NCI-H2107 (cell line): ENCODE measurements around the gene EIF3M.
"Not testable (repeated sequence)": the region's sequence is repeated elsewhere in the genome, so short reads cannot be mapped to it uniquely, and the experiment has no call there.

Experiments used
- DNase-seq: peaks from one replicate; lab custom pipeline; 2025; lab: John Stamatoyannopoulos, UW

EIF3M gene

DNA sequence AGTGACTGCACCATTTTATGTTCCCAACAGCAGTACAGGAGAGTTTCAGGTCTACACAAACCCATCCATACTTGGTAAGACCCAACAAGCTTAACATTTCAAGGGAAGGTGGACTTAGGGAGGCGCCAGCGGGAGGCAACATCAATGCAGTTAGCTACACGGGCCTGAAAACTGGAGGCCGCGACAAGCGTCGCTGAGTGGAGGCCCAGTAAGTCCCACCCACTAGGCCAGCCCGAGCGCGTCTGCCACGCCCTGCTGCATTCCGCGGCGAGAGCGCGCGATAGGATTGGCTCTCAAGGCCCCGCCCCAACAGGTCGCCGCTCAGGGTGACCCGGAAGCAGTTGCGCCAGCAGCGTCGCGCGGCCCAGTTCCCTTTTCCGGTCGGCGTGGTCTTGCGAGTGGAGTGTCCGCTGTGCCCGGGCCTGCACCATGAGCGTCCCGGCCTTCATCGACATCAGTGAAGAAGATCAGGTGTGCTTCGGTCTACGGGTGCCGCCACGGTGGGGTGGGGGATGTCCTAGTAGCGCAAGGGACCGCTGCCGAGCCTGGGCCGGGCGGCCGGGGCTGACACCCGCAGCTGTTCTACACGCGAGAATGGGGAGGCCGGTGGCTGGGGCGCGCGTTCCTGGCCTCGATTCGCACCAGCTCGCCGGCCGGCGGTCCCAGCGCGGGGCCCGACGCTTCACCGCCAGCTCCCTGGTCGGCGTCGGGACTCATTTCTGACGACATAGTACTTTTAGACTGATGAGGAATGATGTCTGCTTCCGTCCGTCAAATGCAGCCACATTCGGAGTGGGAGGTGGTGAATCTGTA is at the start of gene EIF3M:
TSS of gene EIF3M (plus strand) at position 373 of the 813 bp plus-strand sequence. CDS start at position 430, 57 bp downstream.
- peak; percentile 89 for DNase-seq

DNA sequence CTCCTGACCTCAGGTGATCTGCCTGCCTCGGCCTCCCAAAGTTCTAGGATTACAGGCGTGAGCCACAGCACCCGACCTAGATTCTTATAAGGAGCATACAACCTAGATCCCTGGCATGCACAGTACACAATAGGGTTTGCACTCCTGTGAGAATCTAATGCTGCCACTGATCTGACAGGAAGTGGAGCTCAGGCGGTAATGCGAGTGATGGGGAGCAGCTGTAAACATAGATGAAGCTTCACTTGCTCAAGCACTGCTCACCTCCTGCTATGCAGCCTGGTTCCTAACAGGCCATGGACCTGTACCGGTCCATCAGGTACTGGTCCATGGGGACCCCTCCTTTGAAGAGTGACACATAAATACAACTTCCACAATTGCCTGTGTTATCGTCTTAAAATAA is 44.8 kb upstream of the EIF3M start:
- no peak for DNase-seq

DNA sequence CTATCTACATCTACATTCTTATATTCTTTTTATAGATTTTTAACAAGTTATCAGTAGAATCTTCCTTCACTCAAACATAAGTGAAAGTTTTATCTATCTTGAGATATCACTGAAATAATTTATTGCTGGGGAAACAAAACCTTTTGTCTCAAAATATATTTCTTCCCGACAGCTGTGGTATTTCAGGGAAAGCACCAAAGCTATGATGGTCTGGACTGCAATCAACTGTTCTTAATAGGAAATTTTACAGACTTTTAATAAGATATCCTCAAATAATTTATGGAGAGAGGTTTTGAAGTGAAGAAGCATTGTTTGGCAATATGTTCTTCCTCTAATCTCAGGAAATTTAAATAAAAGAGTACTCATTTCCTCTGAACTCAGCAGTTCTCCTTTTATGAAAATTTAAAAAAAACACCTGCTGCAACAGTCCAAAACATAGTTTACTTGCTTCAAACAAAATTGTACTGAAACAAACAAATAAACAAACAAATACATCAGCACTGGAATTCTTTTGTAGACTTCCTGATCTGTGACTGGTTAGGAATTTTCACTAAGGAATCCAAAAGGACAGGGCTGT is 33.9 kb upstream of the EIF3M start:
- no peak for DNase-seq

DNA sequence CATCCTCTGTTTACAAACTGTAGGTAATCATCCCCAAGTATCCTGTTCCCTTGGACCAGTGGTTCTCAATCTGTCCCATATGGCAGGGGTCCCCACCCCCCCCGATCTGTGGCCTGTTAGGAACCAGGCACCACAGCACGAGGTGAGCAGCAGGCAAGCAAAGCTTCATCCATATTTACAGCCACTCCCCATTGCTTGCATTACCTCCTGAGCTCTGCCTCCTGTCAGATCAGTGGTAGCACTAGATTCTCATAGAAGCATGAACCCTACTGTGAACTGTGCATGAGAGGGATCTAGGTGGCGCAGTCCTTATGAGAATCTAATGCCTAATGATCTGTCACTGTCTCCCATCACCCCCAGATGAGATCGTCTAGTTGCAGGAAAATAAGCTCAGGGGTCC is 33.4 kb upstream of the EIF3M start:
- DNase-seq: no peak

DNA sequence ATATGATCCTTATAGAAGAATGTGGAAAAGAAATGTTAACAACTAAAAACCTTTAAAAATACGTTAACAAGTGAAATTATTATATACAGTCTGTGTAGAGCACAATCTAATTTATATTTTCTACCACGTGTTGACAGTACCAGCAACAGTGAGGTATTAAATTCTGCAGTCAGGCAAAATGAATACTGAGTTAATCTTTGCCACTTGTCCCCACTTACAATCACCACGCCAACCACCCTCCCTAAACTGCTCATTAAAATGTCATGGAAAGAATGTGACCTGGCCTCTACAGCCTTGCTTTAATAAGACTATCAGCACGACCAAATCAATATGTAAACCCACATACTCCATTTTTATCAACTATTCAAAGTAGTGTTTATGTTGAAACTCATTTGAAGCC is 28.5 kb upstream of the EIF3M start:
- DNase-seq: no peak

DNA sequence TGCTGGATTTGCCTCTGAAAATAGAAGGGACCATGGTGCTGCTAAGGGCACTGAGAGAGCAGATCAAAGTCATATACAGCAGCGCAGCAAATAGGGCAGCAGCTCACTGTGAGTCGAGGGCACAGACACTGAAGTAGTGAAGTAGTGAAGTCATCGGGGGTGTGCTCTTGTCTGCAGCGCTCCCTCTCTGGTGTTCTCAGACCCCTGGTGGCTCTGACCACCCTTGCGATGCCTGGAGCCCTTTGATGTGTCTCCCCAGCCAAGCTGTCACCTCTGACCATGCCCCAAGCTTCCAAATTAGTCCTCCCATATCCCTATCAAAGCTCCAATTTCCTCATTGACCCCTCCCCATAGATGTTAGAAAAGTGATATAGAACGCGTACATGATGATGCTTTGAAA is 27.7 kb upstream of the EIF3M start:
- DNase-seq: no peak

DNA sequence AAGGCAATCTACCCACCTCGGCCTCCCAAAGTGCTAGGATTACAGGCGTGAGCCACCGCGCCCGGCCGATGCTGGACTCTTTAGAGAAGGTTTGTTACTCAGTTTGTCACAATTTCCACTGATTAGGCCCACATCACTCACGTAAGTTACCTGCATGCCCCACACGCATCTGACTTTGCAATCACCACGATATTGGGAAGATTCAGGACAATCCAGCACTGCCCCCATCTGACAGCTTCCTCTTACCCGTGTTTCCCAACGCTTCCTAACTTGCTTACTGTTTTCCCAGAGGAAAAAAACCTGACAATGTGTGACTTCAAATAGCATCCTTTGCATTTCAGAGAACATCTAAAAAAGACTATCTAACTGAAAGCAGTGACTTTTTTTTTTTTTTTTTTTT is 21.8 kb upstream of the EIF3M start:
- DNase-seq: no peak

DNA sequence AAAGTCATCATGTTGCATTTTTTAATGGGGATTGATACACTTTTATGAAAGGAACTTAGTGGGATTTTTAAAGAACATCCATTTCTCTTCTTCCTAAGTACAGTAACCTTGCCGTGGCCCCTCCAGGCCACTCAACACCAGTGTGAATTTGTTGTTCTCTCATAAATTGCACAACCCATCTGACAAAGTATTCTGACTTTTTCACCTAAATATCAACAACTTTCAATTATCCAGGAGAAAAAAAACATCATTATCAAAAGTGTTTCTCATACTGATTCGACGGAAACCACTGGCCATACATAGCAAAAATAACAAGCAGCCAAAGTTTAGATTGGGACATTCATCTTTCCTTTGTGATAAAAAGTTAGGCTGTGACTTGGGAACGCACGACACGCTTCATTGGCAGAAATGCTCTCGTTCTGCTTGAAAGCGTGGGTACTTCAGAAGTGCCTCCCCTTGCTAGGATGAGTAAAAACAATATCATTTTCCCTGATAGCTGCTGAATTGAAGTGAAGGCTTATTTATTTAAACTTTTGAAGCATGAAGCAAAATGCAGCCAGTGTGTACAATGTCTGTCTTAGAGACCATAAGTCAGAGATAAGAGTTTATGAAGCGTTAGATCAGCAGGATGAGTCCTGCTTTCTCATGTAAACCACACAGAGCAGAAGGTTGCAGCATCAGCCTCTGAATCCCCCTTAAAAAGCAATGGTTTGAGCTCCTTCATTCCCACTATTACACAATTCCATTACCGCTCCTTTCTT is 20.6 kb upstream of the EIF3M start:
- no peak for DNase-seq

DNA sequence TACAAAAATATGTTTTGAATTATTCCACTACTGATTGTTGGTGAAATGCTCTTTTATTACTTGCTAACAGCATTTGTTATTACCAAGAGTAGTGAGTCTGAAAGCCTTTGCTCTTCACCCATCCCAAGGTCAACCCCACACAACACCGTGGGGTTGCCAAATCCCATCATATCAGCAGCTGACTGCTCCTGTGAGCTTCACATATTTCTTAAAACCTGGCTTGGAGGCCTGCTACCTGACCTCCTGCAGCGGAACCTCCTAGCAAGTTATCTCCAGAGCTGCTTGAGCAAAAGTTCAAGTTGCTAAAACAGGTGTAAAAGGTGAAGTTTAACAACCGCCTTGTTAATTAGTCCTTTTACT is 20.1 kb upstream of the EIF3M start:
- DNase-seq: no peak

DNA sequence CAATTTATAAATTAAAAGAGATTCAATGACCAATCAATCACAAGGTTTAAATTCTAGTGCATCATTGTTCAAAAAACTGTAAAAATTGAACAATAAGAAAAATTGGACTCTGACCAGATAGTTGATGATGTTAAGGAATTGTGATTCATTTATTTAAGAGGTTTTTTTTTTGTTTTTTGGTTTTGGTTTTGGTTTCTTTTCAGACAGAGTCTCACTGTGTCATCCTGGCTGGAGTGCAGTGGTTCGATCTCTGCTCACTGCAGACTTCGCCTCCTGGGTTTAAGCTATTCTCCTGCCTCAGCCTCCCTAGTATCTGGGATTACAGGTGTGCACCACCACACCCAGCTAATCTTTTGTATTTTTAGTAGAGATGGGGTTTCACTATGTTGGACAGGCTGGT is 17.1 kb upstream of the EIF3M start:
- no peak for DNase-seq

DNA sequence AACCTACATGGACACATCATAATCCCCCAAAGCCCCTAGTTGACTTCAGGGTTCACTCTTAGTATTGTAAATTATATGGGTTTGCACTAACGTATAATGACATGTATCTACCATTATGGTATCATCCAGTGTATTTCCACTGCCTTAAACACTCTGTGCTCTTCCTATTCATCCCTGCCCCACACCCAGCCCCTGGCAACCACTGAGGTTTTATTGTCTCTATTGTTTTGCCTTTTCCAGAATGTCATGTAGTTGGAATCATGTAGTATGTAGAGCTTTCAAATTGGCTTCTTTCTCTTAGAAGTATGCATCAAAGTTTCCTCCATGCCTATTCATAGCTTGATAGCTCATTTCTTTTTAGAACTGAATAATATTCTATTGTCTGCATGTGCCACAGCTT is 16.5 kb upstream of the EIF3M start:
- DNase-seq: no peak

DNA sequence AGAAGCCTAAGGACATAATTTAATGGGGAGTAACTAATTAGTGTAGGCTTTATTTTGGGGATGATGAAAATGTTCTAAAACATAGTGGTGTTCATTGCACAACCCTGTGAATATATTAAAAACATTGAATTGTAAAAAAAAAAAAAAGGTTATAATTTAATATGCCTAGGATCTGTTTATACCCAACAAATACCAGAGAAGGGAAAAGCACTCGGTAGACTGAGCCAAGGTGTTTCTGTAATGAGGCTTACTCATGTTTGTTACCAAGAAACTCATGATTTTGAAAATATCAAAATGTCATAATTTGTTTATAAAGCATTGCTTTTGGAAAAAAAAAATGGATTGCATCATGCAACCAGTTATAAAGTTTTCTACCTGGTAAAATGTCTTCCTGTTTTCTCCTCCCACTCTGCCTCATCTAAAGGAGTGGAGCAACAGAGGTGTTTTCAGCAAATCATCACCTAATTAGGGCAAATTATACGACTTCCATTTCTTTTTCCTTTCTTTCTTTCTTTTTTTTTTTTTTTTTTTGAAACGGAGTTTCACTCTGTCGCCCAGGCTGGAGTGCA is 14.2 kb upstream of the EIF3M start:
- DNase-seq: no peak

DNA sequence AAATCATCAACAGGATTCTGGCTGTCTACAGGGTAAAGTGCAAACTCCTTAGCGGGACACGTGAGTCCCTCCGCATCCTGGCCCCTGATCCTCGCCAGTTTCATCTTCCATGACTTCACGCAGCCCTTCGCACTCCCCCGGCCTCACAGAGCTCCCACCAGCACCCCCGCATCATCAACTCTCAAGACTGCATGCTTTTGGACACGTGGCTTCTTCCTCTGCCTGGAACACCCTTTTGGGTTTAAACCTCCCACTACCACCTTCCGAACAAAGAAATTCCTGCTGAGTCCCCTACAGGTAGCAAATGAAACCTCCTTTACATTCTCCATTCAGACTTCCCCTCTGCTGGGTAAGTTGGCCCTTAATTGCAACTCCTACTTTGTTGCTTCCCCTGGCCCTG is 12.6 kb upstream of the EIF3M start:
- DNase-seq: no peak

DNA sequence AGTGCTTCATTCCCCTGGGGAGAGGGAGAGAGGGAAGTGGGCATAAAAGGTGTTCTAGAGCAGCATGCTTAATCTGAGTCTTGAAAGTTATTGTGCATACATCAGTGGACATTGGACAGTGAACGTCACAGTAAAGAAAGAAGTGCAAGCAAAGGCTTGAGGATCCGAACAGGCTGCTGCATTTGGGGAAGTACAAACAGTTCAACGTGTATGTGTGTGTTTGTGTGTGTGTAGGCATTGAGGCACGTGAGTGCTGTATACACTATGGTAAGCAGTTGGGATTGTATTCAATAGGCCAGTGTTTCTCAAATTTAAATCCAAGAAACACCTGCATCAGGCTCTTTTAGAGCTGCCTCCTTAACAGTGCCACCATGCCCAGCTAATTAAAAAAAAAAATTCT is 10.4 kb upstream of the EIF3M start:
- no peak for DNase-seq

DNA sequence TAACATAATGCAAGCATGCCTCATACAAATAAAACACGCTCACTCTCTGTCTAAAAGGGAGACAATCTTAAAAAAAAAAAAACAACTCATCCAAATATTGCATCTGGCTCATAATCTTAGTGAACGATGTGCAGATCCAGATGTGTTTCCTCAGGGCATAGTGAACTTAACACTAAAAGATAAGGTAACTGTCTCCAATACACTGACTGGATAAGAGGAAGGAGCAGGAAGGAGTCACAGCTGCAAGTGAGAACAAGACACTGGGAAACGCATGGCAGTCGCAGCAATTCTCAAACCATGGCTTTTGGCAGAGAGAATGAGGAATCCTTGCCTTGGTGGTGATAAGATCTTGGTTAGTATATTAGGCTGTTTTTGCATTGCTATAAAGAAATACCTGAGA is 9.2 kb upstream of the EIF3M start:
- no peak for DNase-seq

DNA sequence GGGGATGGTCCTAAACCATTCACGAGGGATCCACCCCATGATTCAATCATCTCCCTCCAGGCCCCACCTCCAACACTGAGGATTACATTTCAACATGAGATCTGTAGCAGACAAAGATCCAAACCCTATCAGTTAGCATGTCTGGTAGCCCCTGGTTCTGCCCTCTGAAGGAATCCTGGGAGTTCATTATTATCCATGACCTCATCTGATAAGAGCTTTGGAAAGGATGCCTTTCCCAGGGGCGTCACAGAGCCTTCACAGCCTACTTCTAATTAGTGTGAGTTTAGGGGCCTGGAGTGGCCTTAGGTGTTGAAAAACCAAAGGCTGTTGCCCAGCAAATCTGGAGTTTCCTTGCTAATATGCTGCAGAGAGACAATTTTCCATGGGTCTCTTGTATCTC is 8.6 kb upstream of the EIF3M start:
- DNase-seq: no peak

DNA sequence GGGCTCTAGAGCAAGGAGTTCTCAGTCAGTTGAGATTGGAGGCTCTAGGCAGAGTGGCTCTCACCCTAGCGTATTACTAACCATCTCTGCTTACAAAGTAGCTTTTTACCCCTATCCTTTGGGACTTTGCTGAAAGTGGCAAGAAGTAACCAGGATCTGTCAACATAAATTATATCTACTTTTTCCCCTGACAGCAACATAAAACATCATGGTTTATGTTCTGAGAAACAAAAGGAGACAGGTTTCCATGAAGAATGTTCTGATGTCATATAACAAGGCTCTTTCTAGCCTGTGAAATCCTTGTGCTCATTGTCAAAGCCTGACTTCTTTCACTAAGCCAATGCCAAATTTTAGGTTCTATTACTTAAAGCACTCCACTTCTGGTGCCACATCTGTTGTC is 7.2 kb upstream of the EIF3M start:
- no peak for DNase-seq

DNA sequence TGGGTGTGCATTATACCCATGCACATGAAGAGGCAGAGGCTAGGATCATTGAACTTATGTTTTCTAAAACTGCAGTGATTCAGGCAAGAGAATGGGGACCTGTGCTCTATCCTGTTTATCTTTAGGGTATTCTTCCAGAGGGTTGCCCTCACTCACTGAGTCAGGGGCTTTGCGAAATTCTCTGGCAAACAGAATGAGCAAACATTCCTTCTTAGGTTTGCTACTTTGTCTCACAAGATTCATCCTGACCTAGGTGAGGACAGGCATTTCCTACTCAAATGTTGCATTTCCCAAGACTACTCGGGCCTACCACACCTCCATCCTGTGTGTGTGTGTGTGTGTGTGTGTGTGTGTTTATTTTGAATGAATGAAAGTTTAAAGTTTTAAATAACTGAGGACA is 2.7 kb upstream of the EIF3M start:
- no peak for DNase-seq

DNA sequence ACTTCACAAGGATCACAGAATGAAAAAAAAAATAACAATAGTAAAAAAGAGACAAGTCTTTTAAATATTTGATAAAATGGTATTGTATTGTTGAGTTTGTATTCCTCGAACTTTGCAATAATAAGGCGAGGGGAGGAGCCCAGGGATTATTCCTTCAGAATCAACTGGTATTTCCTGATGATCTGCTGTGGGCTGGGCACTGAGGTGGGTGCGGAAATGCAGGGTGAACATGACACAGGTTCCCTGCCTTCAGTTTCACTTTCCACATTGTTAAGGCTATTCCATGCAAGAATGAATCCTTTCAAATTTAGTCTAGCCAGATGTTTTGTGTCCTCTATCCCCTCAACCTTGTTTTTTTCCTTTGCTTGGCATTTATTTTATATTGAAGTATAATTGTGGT is 2.1 kb upstream of the EIF3M start:
- no peak for DNase-seq

DNA sequence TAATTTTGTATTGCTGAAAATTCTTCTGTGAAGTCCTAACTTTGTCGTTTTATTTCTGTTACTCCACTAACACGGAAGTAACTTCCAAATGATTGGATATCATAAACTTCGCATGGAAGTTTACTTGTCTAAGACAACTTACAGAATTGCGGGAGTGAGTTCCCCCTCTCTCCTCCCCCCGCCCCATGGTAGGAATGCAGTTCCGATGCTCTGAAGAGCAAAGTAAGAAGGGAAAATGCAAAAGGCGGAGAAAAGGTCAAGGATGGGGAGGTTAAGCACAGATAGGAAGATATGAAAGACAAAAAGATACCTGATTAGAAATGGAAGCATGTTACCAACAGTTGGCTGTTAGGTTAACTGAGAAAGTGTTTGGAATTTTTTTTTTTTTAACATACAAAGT is 1.3 kb downstream of the EIF3M start:
- no peak for DNase-seq

DNA sequence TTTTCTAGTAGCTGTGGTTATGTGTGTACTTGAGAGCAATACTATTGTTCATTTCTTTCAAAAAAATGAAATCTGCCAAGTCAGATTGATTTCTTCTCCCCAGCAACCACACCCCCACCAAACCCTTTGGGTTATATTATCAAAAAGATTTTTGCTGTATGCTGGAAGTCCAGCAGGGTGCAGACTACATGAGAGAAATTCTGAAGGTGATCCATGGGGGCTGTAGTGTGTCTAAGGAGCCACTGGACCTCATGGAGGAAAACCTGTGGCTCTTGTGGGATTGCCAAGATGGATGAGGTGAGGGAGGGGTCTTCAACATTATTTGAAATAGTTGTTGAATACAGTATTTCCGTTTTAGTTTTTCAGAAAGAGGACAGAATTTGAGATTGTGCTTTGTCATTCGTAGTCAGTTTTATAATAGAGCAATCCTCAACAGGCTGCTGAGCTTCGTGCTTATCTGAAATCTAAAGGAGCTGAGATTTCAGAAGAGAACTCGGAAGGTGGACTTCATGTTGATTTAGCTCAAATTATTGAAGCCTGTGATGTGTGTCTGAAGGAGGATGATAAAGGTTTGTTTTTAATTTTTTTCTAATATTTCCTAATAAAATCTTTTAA is 3.1 kb downstream of the EIF3M start:
- no peak for DNase-seq

DNA sequence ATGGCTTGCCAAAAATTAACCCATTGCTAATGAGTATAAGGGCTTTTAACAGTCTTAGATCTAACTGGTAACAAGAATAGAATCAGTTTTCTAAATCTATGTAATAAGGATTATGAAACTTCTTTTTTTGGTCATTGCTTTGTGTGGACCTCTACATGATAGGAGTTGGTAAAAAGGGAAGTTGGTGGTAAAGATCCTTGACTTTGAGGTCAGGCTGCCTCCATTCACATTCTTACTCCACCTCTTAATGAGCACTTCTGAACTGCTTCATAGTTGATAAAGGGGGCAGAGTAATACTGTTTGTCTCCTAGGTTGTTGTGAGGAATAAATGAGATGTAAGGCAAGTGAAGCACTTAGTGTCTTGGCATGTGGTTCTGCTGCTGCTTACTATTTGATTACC is 10.6 kb downstream of the EIF3M start:
- DNase-seq: no peak

DNA sequence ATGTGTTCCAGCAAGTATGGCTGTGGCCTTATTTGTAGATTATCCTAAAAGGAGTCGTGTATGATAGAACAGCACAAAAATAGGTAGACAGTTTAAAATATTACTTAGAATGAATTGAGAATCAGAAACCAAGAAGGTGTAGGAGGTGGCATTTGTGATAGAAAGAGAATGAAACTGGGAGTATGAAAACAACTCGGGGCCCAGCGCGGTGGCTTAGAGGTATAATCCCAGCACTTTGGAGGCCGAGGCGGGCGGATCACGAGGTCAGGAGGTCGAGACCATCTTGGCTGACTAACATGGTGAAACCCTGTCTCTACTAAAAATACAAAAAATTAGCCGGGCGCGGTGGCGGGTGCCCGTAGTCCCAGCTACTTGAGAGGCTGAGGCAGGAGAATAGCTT is 12.5 kb downstream of the EIF3M start:
- not testable (repeated sequence) for DNase-seq
